Pons (tissue), 1 donor: ENCODE data around the gene SLC9A5.

Experiments
- DNase-seq: peaks from one replicate; pipeline ENCODE4 v3.0.0-alpha.2; 2016; ENCODE audit warnings: low spot score

The SLC9A5 gene

DNA sequence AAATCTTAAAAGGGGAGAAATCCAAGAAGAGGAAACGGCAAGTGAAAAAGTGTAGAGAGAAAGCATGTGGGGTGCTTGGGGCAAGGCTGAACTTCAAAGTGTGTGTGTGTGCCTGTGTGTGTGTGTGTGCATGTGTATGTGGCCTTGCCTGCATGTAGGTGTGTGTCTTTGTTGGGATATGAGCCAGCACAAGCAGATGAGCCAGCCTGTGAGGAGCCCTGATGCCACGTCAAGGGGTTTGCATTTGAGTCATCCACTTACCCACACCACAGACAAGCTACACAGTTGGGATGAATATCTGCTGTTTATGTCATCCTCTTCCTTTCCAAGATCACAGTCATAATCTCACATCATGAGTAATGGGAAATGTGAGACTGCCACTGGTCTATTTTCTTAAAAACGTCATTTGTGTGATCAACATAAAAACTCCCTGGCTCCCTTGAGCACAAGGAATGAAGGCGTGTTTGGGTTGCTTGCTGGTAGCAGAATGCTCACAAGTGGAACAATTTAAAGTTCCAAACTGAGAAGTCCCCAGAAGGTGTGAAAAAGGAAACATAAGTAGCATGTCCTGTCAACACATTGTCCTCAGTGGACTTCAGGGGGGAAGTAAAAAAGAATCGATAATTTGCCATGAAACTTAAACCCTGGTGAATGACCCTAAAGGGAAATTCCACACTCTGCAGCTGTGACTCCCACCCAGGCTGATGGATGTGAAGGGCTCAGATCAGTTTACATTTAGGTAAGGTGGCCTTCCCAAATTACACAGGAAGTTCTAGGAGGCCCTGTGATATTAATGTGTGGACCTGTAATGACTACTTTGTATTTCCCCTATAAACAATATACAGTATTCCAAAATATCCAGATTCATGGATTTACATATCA, 63.1 kb downstream of the SLC9A5 start:
- no peak for DNase-seq

DNA sequence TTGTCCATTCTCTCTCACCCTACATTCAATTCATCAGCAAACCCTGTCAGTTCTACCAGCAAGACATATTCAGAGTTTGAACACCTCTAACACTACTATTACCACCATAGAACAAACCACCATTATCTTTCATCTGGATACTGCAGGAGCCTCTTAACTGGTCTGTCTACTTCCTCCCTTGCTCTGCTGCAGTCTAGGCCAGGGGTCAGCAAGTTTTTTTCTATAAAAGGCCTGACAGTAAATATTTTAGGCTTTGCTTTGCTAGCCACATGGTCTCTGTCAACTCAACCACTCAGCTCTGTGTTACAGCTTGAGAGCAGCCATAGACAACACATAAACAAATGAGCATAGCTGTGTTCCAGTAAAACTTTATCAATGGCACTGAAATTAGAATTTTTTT, 63.9 kb downstream of the SLC9A5 start:
- DNase-seq: no peak

- no peak for DNase-seq
These were observed 69.1 kb downstream of the SLC9A5 start for GRCh38 chr16:67317853-67318252.
